Urinary bladder (tissue), 4 donors: ENCODE measurements around the gene CACNG5. TPM values are rescaled to one million over a fixed set of nuclear protein-coding genes. Genes with fewer than 3 reads are reported as not detected.

ENCODE experiments used
- DNase-seq: peaks from one replicate; pipeline ENCODE4 v3.0.0-alpha.2; 2015; ENCODE audit errors: extremely low spot score
- H3K27ac ChIP-seq: one replicate; pipeline ENCODE4 v1.5.1; 2013; ENCODE audit warnings: low read depth, mild to moderate bottlenecking, moderate library complexity
- H3K36me3 ChIP-seq: one replicate; pipeline ENCODE4 v1.6.1; 2013; ENCODE audit warnings: mild to moderate bottlenecking, moderate library complexity; ENCODE audit not compliant: insufficient read depth
- H3K4me1 ChIP-seq: one replicate; pipeline ENCODE4 v1.6.1; 2013; ENCODE audit warnings: mild to moderate bottlenecking, moderate library complexity; ENCODE audit not compliant: insufficient read depth
- H3K4me3 ChIP-seq: one replicate; pipeline ENCODE4 v1.5.1; 2013; ENCODE audit warnings: low read depth, low read length
- WGBS: extraction: QIAGEN DNeasy Blood & Tissue Kit; methylation state at CpG from one replicate; pipeline ENCODE4 v1.1.7; 2013; 5-methylcytosine and 5-hydroxymethylcytosine counted together
- polyA plus RNA-seq: library from polyadenylated mRNA; stranded (reverse); fragments of 200-250 nt; gene quantifications from one replicate; pipeline ENCODE4 v1.2.3, GENCODE V29; 2013
- total RNA-seq: library from RNA; depleted of rRNA; stranded (reverse); fragments of >200 nt; gene quantifications from one replicate; pipeline ENCODE4 v1.2.3, GENCODE V29; 2014
- donor health status: healthy with polysubstance abuse.
- donor health status: healthy.

CACNG5 gene
- total and polyA plus RNA-seq, 2 donors: not detected

DNA sequence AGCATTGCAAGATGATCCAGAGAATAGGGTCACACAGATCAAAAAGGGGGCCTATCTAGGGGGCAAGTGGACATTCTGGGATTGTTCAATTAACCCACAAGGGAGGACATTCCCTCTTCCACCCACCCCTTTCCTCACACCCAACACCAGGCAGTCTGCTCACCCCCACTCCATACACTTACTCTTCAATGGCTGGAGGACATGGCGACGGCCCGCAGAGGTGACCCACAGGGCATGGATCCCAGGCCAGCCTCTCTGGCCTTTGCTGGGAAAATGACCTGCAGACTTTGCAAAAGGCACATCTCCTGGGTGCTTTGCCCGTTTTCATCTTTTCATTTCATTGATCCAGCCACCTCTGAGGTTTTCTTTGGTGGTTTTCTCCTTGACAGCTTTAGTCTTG is 1.7 kb upstream of the CACNG5 start:
- H3K27ac ChIP-seq: no peak overlapping the region
- WGBS: 83% methylated on average over 4 of the region's 4 CpGs
- H3K36me3 ChIP-seq: no peaks in the 10 kb centered on the region
- DNase-seq: no peak
- H3K4me1 ChIP-seq: no peaks in the 10 kb centered on the region
- H3K4me3 ChIP-seq: no peak overlapping the region

DNA sequence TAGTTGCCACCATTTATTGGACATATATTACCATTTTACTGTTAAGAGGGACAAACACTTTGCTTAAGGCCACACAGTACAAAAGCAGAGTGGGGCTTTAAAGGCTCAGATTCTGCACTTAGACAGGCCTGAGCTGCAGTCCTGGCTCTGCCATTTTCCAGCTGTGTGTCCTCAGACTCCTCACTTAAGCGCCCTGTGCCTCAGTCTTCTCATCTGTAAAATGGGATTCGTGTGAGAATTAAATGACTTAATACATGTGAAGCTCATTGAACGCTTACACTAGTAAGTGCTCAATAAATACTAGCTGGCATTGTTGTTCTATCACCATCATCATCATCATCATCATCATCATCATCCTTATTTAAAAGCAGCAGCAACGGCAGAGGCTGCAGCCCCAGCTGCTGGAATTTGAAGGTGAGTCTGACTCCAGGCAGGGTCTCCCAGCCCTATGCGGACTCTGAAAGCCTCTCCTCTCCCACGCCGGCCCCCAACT is 445 bp upstream of the CACNG5 start:
- no peaks in the 10 kb centered on the region for H3K4me1 ChIP-seq
- no peak overlapping the region for H3K4me3 ChIP-seq
- H3K27ac ChIP-seq: no peak overlapping the region
- no peaks in the 10 kb centered on the region for H3K36me3 ChIP-seq
- no peak for DNase-seq
- 37% methylated on average over 7 of the region's 7 CpGs for WGBS

DNA sequence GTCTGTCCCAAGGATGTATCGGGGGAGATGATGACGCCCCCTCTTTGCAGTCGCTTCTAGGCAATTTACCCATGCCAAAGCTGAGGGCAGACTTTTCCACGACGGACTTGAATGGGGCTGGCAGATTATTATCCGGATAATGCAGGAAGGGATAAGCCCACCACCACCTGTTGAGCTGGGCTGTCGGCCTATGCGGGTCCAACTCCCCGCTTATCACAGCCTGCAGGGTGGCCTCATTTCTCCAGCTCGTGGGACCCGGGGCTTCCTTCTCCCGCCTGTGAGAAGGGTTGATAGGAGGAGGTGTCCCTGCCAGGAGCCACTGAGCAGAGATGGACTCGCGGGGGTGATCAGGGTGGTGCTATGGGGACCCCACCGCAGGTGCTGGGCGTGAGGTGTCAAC is 559 bp downstream of the CACNG5 start:
- WGBS: 41% methylated on average over 16 of the region's 16 CpGs
- H3K27ac ChIP-seq: no peak overlapping the region
- no peaks in the 10 kb centered on the region for H3K36me3 ChIP-seq
- DNase-seq: no peak
- no peaks in the 10 kb centered on the region for H3K4me1 ChIP-seq
- no peak overlapping the region for H3K4me3 ChIP-seq

DNA sequence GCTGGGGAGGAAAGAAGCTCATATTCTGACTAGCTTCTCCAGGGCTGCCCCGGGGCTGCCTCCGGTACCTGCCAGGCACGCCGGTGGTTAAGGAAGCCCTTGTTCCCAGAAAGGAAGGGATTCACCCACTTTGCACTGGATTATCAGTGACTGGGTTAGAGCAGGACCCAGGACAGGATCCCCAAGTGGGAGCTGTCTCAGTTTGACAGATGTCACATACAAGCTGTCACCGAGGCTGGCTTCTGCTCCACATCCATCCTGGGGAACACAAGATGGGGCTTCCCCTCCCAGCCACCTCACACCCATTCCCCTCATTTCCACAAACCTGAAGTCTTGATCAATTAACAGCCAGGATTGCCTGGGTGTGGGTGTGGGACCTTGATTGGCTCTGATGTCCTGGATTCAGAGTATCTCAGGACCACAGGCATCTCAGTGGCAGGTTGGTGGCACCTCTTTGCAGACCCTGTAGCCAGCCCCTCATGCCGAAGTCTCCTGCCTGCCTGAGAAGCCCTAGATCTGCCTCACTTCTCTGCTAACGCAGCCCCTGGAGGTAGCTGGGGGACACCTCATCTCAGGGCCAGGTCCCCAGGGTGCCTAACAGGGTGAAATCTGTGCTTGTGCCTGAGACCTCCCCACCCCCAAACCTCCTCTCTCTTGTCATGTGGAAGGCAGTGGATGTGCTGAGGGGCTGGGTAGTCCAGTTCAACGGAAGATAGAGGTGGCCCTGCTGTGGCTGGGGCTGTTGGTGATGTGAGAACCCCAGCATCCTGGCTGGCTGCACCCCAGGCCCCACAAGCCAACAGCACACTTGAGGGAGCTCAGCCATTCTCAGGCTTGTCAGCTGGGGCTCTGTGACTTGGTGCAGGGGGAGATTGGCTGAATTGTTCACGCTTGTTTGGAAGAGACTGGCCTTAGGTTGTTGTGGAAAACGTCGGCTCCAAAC is 1.4 kb downstream of the CACNG5 start:
- WGBS: 64% methylated on average over 11 of the region's 11 CpGs
- Histone ChIP-seq H3K4me3 (no peak overlapping the region), H3K36me3 (no peaks in the 10 kb centered on the region), H3K27ac (no peak overlapping the region), H3K4me1 (no peaks in the 10 kb centered on the region)
- no peak for DNase-seq

DNA sequence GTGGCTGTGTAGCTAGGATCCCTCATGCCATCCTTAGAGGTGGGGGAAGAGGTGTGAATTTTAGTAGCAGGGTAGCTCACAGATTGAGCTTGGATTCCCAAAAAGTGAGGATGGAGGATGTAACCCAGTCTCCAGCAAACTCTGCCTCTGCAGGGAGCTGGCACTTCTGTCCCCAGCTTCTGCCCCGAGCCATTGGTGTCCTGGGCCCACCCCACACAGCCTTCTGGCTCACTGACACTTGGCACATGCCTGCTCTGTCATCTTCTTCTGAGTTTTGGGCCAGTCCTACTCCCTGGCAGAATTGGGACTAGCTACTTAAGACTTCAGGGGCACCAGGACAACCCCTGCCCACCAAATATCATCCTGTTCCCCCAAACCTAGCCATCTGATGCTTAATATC is 2.3 kb downstream of the CACNG5 start:
- H3K4me3 ChIP-seq: no peak overlapping the region
- 70% methylated on average over 1 of the region's 1 CpG for WGBS
- DNase-seq: no peak
- no peaks in the 10 kb centered on the region for H3K36me3 ChIP-seq
- no peak overlapping the region for H3K27ac ChIP-seq
- no peaks in the 10 kb centered on the region for H3K4me1 ChIP-seq

DNA sequence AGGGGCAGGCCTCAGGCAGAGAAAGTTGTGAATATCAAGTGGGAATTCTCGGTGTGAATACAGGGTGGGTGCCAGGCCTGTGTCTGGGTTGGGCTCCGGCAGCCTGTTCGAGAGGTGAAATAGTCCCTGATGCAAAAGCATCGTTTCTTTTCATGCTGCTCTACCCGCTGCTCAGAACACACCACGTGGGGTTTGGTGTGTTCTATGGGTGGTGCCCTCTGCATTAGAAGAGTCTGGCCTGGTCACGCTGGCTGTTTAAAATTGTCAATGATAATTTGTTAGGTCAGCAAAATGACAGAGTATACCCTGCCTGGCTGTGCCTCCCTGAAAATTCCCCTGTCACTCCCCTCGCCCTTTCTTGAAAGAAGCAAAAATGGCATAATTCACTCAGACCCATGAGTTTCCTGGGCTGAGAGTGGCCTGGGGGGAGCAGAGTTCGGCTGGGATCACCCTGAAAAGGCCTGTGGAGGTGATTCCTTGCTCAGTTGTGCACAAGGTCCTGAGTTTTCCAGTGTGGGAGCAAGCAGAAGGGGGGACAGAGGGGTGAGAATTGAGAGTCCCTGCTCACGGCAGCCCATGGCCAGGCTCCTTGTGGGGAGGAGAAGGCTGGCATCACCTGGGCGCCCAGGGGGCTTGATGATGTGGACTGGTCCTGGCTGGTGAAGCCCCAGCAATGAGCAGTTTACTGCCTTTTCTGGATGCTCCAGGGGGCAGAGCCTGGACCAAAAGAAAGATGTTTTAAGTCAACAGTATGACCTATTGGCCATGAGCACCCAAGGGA is 3.2 kb downstream of the CACNG5 start:
- Histone ChIP-seq H3K36me3 (no peaks in the 10 kb centered on the region), H3K4me1 (no peaks in the 10 kb centered on the region), H3K4me3 (no peak overlapping the region), H3K27ac (no peak overlapping the region)
- no peak for DNase-seq
- 74% methylated on average over 11 of the region's 11 CpGs for WGBS

DNA sequence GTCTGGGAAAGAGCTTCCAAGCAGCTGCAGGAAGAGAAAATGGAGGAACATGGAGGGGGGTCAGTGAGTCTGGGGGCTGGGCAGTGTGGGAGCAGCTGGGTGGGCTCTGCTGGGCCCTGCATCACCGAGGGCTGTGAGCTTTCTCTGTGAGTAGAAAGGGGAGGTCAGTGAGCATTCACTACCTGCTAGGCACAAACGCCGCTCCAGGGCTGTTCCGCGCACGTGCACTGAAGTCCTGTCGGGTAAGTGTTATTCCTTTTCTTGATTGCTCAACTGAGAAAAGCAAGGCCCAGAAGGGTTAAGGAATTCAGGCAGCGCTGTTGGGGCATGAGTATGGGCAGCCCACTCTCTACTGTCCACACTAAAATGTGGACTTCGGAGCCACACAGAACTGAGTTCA is 4.7 kb downstream of the CACNG5 start:
- 86% methylated on average over 9 of the region's 9 CpGs for WGBS

DNA sequence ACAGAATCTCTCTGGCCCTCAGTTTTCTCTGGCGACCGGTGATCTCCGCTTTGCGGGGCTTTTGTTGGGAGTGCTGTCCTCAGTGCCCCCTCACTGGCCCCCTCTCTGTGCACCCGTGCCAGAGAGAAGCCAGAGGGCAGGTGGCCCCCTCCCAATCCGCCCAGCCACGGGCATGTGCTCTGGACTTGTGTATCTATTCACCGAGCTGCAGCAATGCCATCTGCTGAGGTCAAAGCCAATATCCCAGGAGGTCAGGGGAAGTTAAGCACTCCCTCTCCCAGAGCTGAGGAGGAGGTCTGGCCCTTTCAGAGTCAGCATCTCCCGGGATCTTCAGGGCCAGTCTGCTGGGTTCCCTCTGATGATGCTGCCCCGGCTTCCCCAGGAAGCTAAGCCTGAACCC is 5.1 kb downstream of the CACNG5 start:
- Histone ChIP-seq H3K27ac (no peak overlapping the region), H3K4me3 (no peak overlapping the region), H3K36me3 (no peaks in the 10 kb centered on the region), H3K4me1 (no peaks in the 10 kb centered on the region)
- WGBS: 70% methylated on average over 10 of the region's 10 CpGs
- no peak for DNase-seq

More for the DNA sequence above, 4.7 kb downstream of the CACNG5 start:
- H3K4me3 ChIP-seq: no peak overlapping the region
- H3K36me3 ChIP-seq: no peaks in the 10 kb centered on the region
- H3K27ac ChIP-seq: no peak overlapping the region
- no peaks in the 10 kb centered on the region for H3K4me1 ChIP-seq
- DNase-seq: no peak

DNA sequence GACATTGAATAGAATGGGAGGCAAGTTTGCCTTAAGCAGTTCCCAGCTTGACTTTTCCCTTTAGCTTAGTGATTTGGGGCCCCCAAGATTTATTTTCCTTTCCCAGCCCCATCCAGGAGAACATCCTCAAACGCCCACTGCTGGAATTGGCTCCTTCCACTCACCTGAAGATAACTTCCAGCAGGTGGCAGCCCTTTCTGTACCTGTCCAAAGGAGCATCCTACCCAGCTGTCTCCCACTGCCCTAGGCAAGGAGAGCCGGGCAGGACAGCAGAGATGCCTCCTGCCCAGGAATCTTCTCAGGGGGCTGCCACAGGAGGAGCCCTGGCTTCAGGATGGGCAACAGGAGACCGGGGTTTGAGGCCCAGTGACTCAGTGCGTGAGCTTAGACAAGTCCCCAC is 6.4 kb downstream of the CACNG5 start:
- H3K4me3 ChIP-seq: no peak overlapping the region
- no peaks in the 10 kb centered on the region for H3K36me3 ChIP-seq
- no peaks in the 10 kb centered on the region for H3K4me1 ChIP-seq
- H3K27ac ChIP-seq: no peak overlapping the region
- DNase-seq: no peak
- 65% methylated on average over 4 of the region's 4 CpGs for WGBS

DNA sequence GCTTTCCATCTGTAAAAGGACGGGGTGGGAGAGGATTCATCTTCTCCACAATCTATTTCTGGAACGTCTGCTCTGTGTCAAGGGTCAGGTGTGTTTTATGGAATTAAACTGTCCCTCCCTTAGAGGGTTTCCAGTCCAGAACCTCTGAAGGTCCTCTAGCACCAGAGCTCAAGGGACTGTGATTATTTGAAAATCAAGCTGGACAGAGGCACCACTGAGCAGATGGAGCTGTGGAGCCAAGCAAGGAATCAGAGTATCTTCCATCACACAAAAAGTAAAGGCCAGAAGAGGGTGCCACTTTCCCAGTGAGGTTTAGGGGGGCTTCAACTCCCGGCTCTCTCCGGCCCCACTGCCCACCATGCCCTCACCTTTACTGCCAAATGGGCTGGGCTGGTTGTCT is 6.8 kb downstream of the CACNG5 start:
- WGBS: 56% methylated on average over 3 of the region's 4 CpGs
- no peaks in the 10 kb centered on the region for H3K4me1 ChIP-seq
- DNase-seq: no peak
- H3K36me3 ChIP-seq: no peaks in the 10 kb centered on the region
- H3K4me3 ChIP-seq: no peak overlapping the region
- H3K27ac ChIP-seq: no peak overlapping the region

DNA sequence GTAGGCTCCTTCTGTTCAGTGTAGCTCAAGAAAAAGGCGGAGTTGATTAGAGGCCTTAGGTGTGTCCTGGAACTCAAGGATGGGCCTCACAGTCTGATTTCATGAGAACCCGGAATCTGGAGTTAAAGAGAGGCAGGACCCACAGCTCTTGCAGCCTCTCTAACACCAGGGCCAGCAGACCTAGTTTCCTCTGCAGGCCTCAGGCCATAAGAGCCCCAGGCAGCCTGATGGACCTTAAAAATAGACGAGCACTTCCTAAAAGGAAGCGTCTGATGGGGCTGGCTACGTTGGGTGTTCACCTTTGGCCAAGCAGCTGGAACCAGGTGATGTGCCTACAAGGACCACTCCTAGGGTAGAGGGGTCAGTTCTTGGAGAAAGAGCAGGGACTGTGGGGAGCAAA is 7.6 kb downstream of the CACNG5 start:
- WGBS: 80% methylated on average over 5 of the region's 5 CpGs
- no peak for DNase-seq
- no peak overlapping the region for H3K4me3 ChIP-seq
- H3K36me3 ChIP-seq: no peaks in the 10 kb centered on the region
- H3K4me1 ChIP-seq: no peaks in the 10 kb centered on the region
- no peak overlapping the region for H3K27ac ChIP-seq

DNA sequence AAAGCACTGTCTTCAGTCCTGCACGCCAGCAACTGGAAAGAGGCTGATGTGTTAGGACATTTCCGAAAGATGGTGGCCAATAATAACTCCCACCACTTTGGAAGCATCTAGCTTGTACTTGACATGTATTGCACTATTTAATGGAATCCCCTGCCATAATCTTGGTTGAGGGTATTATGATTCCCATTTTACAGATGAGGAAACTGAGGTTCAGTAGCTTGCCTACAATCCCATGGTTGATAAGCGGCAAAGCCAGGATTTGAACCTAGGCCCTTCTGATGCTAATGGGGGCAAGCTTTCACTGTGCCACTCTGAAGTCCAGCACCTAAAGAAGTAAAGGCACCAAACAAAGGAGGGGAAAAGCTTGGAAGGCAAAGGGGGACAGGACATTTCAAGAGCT is 8.0 kb downstream of the CACNG5 start:
- no peaks in the 10 kb centered on the region for H3K36me3 ChIP-seq
- WGBS: 95% methylated on average over 3 of the region's 3 CpGs
- no peaks in the 10 kb centered on the region for H3K4me1 ChIP-seq
- DNase-seq: no peak
- H3K4me3 ChIP-seq: no peak overlapping the region
- no peak overlapping the region for H3K27ac ChIP-seq

DNA sequence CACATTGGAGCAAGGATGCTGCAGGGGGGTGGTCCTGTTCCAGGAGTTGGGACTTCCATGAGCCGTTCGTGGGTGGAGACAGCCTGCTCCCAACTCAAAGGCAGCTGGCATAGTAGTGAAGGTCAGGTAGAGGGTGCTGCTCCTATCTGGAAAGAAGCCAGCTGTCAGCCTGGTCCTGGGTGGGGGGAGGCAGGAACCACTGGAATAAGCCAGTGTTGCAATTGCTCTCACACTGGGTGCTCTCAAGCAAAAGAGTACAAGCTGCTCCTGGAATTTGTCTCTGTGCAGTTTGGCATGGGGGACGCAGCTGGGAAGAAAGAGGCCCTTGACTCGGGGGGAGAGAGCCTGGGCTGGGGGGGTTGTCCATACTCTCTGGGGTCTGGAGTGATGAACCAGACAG is 8.7 kb downstream of the CACNG5 start:
- no peaks in the 10 kb centered on the region for H3K4me1 ChIP-seq
- DNase-seq: no peak

DNA sequence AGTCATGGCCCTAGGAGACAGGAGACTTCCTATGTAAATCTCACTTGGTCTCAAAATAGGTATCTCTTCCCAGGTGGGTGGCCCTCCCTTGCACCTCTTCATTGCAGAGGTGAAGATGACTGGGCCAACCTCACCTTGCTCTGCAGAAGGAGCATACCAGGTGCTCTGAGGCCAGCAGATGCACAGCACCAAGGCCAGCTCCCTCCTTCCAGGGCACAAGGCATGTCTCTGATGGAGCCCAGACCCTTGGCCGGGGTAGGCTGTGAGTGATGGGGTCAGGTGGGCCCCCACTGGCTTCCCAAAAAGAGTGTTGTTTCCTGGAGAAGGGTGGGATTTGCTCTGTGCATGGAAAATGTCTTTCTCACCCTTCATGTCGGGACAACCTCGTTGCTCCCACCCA is 12.8 kb downstream of the CACNG5 start:
- Histone ChIP-seq H3K4me3 (no peak overlapping the region), H3K4me1 (no peaks in the 10 kb centered on the region), H3K36me3 (no peaks in the 10 kb centered on the region), H3K27ac (no peak overlapping the region)
- 77% methylated on average over 3 of the region's 3 CpGs for WGBS
- DNase-seq: no peak

More for the DNA sequence above, 8.7 kb downstream of the CACNG5 start:
- 58% methylated on average over 4 of the region's 4 CpGs for WGBS
- no peak overlapping the region for H3K4me3 ChIP-seq
- no peak overlapping the region for H3K27ac ChIP-seq
- no peaks in the 10 kb centered on the region for H3K36me3 ChIP-seq
